GM23338 (cell line): ENCODE data around the gene SYNDIG1. TPM values are rescaled to one million over a fixed set of nuclear protein-coding genes. Genes with fewer than 3 reads are reported as not detected.

Experiments
- ATAC-seq: fragments of 200-7000 bp; cut with Tn5 transposase; 3 replicates; pipeline ENCODE4 v1.9.1; 2020
- DNase-seq: peaks from one replicate; pipeline ENCODE4 v3.0.0-alpha.2; 2015; ENCODE audit warnings: low spot score
- H2AFZ ChIP-seq: fragments of 200-600 bp; sonication (generic); 2 replicates; pipeline ENCODE4 v1.8.0; 2016; ENCODE audit warnings: antibody characterized with exemption, mild to moderate bottlenecking, moderate library complexity
- H3F3A ChIP-seq: fragments of 200-600 bp; sonication (generic); replicated peaks from 2 replicates; pipeline ENCODE4 v1.8.0; 2017; ENCODE audit warnings: antibody characterized with exemption, mixed run types, low read depth
- H3K27ac ChIP-seq: fragments of 200-600 bp; sonication (generic); 2 replicates; pipeline ENCODE4 v1.6.1; 2016; ENCODE audit warnings: low read depth
- H3K27me3 ChIP-seq: fragments of 200-600 bp; sonication (generic); 2 replicates; pipeline ENCODE4 v1.8.0; 2016; ENCODE audit warnings: mild to moderate bottlenecking, mixed run types, moderate library complexity; ENCODE audit not compliant: insufficient read depth
- H3K36me3 ChIP-seq: fragments of 200-600 bp; sonication (generic); 2 replicates; pipeline ENCODE4 v1.8.0; 2016; ENCODE audit warnings: mild to moderate bottlenecking; ENCODE audit not compliant: insufficient read depth
- H3K4me1 ChIP-seq: fragments of 200-600 bp; sonication (generic); 2 replicates; pipeline ENCODE4 v1.8.0; 2016; ENCODE audit warnings: mild to moderate bottlenecking, moderate library complexity; ENCODE audit not compliant: insufficient read depth
- H3K4me2 ChIP-seq: fragments of 200-600 bp; sonication (generic); 2 replicates; pipeline ENCODE4 v1.7.1; 2017; ENCODE audit warnings: mixed run types
- H3K4me3 ChIP-seq: fragments of 200-600 bp; sonication (generic); 2 replicates; pipeline ENCODE4 v1.6.1; 2016; ENCODE audit warnings: mixed run types
- H3K79me2 ChIP-seq: fragments of 200-600 bp; sonication (generic); replicated peaks from 2 replicates; pipeline ENCODE4 v1.8.0; 2017; ENCODE audit warnings: mild to moderate bottlenecking; ENCODE audit not compliant: insufficient read depth
- H3K9me2 ChIP-seq: fragments of 200-600 bp; sonication (generic); 2 replicates; pipeline ENCODE4 v1.8.0; 2017; ENCODE audit not compliant: insufficient read depth
- H4K20me1 ChIP-seq: fragments of 200-600 bp; sonication (generic); replicated peaks from 2 replicates; pipeline ENCODE4 v1.8.0; 2017; ENCODE audit warnings: mild to moderate bottlenecking; ENCODE audit not compliant: insufficient read depth
- H3K27ac Mint-ChIP-seq: 2 replicates; pipeline ENCODE4 v1.8.0; 2020; ENCODE audit warnings: inconsistent platforms, mild to moderate bottlenecking, moderate library complexity, mixed read lengths
- H3K27me3 Mint-ChIP-seq: 3 replicates; pipeline ENCODE4 v1.8.0; 2022; ENCODE audit warnings: low read depth, mild to moderate bottlenecking, moderate library complexity, mixed read lengths, inconsistent platforms; ENCODE audit not compliant: insufficient read depth, poor library complexity
- H3K36me3 Mint-ChIP-seq: 3 replicates; pipeline ENCODE4 v1.8.0; 2021; ENCODE audit warnings: low read depth, mild to moderate bottlenecking, inconsistent platforms, moderate library complexity, mixed read lengths
- H3K4me1 Mint-ChIP-seq: 3 replicates; pipeline ENCODE4 v1.8.0; 2020; ENCODE audit warnings: mild to moderate bottlenecking, inconsistent platforms, mixed read lengths
- H3K4me3 Mint-ChIP-seq: 3 replicates; pipeline ENCODE4 v1.8.0; 2021; ENCODE audit warnings: moderate library complexity, mild to moderate bottlenecking, inconsistent platforms, mixed read lengths
- H3K9me3 Mint-ChIP-seq: 3 replicates; pipeline ENCODE4 v1.8.0; 2020; ENCODE audit warnings: moderate library complexity, mild to moderate bottlenecking, inconsistent platforms, mixed read lengths
- JUNB ChIP-seq: IDR thresholded peaks from one replicate; pipeline ENCODE4 v1.6.1; 2016; ENCODE audit warnings: antibody characterized with exemption; ENCODE audit not compliant: unreplicated experiment
- NANOG ChIP-seq: IDR thresholded peaks from 2 replicates; pipeline ENCODE4 v1.6.1; 2016; ENCODE audit warnings: antibody characterized with exemption, borderline replicate concordance
- polyA plus RNA-seq: library from polyadenylated mRNA; unstranded; fragments of >200 nt; fragmentation: Nextera tagmentation; extraction: Ambion mirVana; gene quantifications from 2 replicates; pipeline ENCODE4 v1.2.1, GENCODE V29; 2016
- total RNA-seq: library from RNA; depleted of rRNA; stranded (reverse); fragments of >200 nt; shearing (Covaris generic); gene quantifications from 2 replicates; pipeline ENCODE4 v1.2.3, GENCODE V29; 2014
- TF ChIP-seq, protein P1 (sequence below): IDR thresholded peaks from one replicate; pipeline ENCODE4 v1.6.1; 2018; ENCODE audit warnings: antibody characterized with exemption; ENCODE audit not compliant: unreplicated experiment
- TF ChIP-seq, protein P2 (sequence below): fragments of 250-450 bp; sonication (Bioruptor Pico); IDR thresholded peaks from 2 replicates; pipeline ENCODE4 v1.5.0; 2020; ENCODE audit warnings: mild to moderate bottlenecking, moderate library complexity

The SYNDIG1 gene
- total and polyA plus RNA-seq, 2 experiments from 2014 or later, result 2.8 to 4.8 TPM

DNA sequence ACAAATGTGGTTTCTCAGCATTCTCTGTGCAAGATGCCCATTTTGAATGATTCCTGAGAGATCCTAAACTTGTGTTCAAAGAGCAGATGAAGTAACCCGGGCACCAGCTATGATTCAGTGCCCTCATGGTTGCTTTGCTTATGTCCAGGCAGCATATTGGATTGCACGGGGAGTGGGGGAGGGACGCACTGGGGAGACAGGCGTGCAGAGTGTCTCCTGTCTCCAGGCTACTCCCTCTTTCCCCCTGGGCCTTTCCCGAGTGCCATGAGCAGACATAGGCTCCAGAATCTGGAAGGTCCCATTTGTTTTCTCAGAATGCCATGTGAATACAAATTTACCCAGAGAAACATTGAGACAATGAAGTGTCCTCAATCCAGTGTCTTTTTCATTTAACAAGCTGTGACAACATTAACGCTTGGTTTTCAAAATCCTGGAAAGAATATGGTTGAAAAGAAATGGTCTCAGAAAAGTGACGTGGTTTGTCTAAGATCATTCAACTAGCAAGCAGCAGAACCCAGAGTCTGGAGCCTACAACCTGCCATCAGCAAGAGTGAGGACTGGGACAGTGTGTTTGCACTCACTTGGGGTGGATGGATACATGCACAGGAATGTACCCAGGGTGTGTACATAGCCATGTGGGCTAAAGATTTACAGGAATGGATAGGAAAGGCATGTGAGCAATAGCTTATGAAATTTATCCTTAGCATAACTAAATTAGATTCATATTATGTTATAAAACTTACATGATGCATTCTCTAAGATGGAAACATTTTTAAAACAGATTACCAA, 4.2 kb downstream of the SYNDIG1 start:
- no peak overlapping the region for H2AFZ ChIP-seq
- no peak overlapping the region for H3K27ac Mint-ChIP-seq

More for the DNA sequence above, 4.2 kb downstream of the SYNDIG1 start:
- H3K79me2 ChIP-seq, result peaks cover 56% of the 10 kb centered on the region
- no peaks in the 10 kb centered on the region for H3K36me3 ChIP-seq
- no peaks in the 10 kb centered on the region for H3K9me3 Mint-ChIP-seq
- H3K4me3 ChIP-seq, result no peak overlapping the region
- no peak overlapping the region for H3K4me3 Mint-ChIP-seq
- no peaks in the 10 kb centered on the region for H3F3A ChIP-seq
- ATAC-seq (no peak), DNase-seq (no peak)
- TF ChIP-seq NANOG (no peak), JUNB (no peak)
- TF ChIP-seq, protein P1, sequence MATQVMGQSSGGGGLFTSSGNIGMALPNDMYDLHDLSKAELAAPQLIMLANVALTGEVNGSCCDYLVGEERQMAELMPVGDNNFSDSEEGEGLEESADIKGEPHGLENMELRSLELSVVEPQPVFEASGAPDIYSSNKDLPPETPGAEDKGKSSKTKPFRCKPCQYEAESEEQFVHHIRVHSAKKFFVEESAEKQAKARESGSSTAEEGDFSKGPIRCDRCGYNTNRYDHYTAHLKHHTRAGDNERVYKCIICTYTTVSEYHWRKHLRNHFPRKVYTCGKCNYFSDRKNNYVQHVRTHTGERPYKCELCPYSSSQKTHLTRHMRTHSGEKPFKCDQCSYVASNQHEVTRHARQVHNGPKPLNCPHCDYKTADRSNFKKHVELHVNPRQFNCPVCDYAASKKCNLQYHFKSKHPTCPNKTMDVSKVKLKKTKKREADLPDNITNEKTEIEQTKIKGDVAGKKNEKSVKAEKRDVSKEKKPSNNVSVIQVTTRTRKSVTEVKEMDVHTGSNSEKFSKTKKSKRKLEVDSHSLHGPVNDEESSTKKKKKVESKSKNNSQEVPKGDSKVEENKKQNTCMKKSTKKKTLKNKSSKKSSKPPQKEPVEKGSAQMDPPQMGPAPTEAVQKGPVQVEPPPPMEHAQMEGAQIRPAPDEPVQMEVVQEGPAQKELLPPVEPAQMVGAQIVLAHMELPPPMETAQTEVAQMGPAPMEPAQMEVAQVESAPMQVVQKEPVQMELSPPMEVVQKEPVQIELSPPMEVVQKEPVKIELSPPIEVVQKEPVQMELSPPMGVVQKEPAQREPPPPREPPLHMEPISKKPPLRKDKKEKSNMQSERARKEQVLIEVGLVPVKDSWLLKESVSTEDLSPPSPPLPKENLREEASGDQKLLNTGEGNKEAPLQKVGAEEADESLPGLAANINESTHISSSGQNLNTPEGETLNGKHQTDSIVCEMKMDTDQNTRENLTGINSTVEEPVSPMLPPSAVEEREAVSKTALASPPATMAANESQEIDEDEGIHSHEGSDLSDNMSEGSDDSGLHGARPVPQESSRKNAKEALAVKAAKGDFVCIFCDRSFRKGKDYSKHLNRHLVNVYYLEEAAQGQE, result no peak
- TF ChIP-seq, protein P2, sequence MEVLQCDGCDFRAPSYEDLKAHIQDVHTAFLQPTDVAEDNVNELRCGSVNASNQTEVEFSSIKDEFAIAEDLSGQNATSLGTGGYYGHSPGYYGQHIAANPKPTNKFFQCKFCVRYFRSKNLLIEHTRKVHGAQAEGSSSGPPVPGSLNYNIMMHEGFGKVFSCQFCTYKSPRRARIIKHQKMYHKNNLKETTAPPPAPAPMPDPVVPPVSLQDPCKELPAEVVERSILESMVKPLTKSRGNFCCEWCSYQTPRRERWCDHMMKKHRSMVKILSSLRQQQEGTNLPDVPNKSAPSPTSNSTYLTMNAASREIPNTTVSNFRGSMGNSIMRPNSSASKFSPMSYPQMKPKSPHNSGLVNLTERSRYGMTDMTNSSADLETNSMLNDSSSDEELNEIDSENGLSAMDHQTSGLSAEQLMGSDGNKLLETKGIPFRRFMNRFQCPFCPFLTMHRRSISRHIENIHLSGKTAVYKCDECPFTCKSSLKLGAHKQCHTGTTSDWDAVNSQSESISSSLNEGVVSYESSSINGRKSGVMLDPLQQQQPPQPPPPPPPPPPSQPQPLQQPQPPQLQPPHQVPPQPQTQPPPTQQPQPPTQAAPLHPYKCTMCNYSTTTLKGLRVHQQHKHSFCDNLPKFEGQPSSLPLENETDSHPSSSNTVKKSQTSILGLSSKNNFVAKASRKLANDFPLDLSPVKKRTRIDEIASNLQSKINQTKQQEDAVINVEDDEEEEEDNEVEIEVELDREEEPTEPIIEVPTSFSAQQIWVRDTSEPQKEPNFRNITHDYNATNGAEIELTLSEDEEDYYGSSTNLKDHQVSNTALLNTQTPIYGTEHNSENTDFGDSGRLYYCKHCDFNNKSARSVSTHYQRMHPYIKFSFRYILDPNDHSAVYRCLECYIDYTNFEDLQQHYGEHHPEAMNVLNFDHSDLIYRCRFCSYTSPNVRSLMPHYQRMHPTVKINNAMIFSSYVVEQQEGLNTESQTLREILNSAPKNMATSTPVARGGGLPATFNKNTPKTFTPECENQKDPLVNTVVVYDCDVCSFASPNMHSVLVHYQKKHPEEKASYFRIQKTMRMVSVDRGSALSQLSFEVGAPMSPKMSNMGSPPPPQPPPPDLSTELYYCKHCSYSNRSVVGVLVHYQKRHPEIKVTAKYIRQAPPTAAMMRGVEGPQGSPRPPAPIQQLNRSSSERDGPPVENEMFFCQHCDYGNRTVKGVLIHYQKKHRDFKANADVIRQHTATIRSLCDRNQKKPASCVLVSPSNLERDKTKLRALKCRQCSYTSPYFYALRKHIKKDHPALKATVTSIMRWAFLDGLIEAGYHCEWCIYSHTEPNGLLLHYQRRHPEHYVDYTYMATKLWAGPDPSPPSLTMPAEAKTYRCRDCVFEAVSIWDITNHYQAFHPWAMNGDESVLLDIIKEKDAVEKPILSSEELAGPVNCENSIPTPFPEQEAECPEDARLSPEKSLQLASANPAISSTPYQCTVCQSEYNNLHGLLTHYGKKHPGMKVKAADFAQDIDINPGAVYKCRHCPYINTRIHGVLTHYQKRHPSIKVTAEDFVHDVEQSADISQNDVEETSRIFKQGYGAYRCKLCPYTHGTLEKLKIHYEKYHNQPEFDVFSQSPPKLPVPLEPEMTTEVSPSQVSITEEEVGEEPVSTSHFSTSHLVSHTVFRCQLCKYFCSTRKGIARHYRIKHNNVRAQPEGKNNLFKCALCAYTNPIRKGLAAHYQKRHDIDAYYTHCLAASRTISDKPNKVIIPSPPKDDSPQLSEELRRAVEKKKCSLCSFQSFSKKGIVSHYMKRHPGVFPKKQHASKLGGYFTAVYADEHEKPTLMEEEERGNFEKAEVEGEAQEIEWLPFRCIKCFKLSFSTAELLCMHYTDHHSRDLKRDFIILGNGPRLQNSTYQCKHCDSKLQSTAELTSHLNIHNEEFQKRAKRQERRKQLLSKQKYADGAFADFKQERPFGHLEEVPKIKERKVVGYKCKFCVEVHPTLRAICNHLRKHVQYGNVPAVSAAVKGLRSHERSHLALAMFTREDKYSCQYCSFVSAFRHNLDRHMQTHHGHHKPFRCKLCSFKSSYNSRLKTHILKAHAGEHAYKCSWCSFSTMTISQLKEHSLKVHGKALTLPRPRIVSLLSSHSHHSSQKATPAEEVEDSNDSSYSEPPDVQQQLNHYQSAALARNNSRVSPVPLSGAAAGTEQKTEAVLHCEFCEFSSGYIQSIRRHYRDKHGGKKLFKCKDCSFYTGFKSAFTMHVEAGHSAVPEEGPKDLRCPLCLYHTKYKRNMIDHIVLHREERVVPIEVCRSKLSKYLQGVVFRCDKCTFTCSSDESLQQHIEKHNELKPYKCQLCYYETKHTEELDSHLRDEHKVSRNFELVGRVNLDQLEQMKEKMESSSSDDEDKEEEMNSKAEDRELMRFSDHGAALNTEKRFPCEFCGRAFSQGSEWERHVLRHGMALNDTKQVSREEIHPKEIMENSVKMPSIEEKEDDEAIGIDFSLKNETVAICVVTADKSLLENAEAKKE (CRISPR knock-in tag), result no peak
- no peak overlapping the region for H3K4me2 ChIP-seq
- no peak overlapping the region for H3K27ac ChIP-seq
- H3K4me1 Mint-ChIP-seq, result peaks cover 28% of the 10 kb centered on the region; the same call in 2 of the 3 replicates
- peaks cover 47% of the 10 kb centered on the region for H3K27me3 ChIP-seq
- H3K9me2 ChIP-seq, result no peaks in the 10 kb centered on the region
- H3K36me3 Mint-ChIP-seq, result no peaks in the 10 kb centered on the region; the same call in 2 of the 3 replicates
- H4K20me1 ChIP-seq, result peaks cover 18% of the 10 kb centered on the region
- H3K27me3 Mint-ChIP-seq, result peaks cover 37% of the 10 kb centered on the region
- peaks cover 13% of the 10 kb centered on the region for H3K4me1 ChIP-seq
